ENCODE data around the gene NCEH1.
A peak's percentile ranks its signal among the peaks of the same experiment; 100 is the strongest.

DNA sequence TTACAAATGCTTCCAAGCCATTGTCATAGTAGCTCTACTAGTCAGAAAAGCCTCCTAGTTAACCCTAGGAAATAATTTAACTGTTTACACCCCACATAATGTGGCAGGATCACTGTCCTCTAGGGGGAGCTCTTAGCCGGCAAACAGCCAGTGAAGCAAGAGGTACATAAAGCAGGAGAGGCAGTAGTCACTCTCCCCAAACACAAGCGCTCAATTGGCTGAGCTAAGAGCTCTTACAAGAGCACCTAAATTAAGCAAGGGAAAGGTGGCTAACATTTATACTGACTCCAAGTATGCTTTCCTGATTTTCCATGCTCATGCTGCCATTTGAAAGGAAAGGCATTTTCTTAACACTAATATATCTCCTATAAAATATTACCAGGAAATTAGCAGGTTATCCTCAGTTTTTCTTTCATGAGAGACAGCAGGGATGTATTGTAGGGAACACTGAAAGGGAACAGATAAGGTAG, 37.6 kb downstream of the NCEH1 start:
- TF ChIP-seq EZH2 (IDR thresholded peaks at IDR 0.05; ENCODE audit: low read depth) = no peak
- TF ChIP-seq, protein P1, sequence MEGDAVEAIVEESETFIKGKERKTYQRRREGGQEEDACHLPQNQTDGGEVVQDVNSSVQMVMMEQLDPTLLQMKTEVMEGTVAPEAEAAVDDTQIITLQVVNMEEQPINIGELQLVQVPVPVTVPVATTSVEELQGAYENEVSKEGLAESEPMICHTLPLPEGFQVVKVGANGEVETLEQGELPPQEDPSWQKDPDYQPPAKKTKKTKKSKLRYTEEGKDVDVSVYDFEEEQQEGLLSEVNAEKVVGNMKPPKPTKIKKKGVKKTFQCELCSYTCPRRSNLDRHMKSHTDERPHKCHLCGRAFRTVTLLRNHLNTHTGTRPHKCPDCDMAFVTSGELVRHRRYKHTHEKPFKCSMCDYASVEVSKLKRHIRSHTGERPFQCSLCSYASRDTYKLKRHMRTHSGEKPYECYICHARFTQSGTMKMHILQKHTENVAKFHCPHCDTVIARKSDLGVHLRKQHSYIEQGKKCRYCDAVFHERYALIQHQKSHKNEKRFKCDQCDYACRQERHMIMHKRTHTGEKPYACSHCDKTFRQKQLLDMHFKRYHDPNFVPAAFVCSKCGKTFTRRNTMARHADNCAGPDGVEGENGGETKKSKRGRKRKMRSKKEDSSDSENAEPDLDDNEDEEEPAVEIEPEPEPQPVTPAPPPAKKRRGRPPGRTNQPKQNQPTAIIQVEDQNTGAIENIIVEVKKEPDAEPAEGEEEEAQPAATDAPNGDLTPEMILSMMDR (conservative IDR thresholded peaks at IDR 0.05) = peak; percentile 98
